ENCODE results near the gene ZNF565.

GRCh38 chr19:36139120-36139472 is 75.4 kb downstream of the ZNF565 start:
- no peak for TF ChIP-seq ZBTB33 (IDR thresholded peaks at IDR 0.05; ENCODE audit: extremely low read depth, insufficient replicate concordance, low read length)
- TF ChIP-seq CTCF (IDR thresholded peaks at IDR 0.05 in 2 of 3, conservative IDR thresholded peaks at IDR 0.05 in 1 of 3; ENCODE audit: borderline replicate concordance in 1 of 3, insufficient read depth in 1 of 3, low read depth in 2 of 3, low read length in 2 of 3) = no peak
- no peak for TF ChIP-seq POLR2A (IDR thresholded peaks at IDR 0.05; ENCODE audit: borderline replicate concordance, extremely low read depth, insufficient read depth, insufficient read length)
- no peak for TF ChIP-seq ZNF274 (IDR thresholded peaks at IDR 0.05; ENCODE audit: low read depth, low read length)
- no peak for TF ChIP-seq TCF7L2 (IDR thresholded peaks at IDR 0.05; ENCODE audit: borderline replicate concordance, extremely low read depth, insufficient read depth, insufficient read length)
- no peak for TF ChIP-seq EZH2phosphoT487 (IDR thresholded peaks at IDR 0.05; ENCODE audit: borderline replicate concordance)
